Measurements from ENCODE around the gene CRACR2A. TPM values are rescaled to one million over a fixed set of nuclear protein-coding genes. Genes with fewer than 3 reads are reported as not detected.

CRACR2A gene
- total RNA-seq, 1 experiment from 2014 or later = not detected

GRCh38 chr12:3670083-3670620, 82.8 kb downstream of the CRACR2A start:
- H3K4me3 Mint-ChIP-seq (ENCODE audit: unreplicated experiment) = no peak overlapping the region
- POLR2A ChIA-PET = no interaction called here
- H3K27me3 Mint-ChIP-seq (ENCODE audit: insufficient read depth, unreplicated experiment) = no peaks in the 10 kb centered on the region
- CTCF ChIA-PET = interaction anchor here (0.6 to 1.3 kb wide), 2 partner anchors 11 to 371 kb away, joined by 3 read pairs; no protein-coding TSS in a partner anchor
- BruUV-seq (replicated peaks) = no TSS peak
- no peaks in the 10 kb centered on the region for H3K9me3 Mint-ChIP-seq (ENCODE audit: unreplicated experiment)
- no peak overlapping the region for H3K27ac Mint-ChIP-seq (ENCODE audit: low read depth, unreplicated experiment)
- TF ChIP-seq CTCF (IDR thresholded peaks at IDR 0.05; ENCODE audit: unreplicated experiment) = no peak
- intact Hi-C loops (cut with micrococcal nuclease) = no loop called here
- no peaks in the 10 kb centered on the region for H3K36me3 Mint-ChIP-seq (ENCODE audit: insufficient read depth, unreplicated experiment)
- DNase-seq (ENCODE audit: unreplicated experiment) = no peak
- H3K4me1 Mint-ChIP-seq (ENCODE audit: insufficient read depth, unreplicated experiment) = peaks cover 6% of the 10 kb centered on the region

- no TSS peak for BruUV-seq (replicated peaks)
- intact Hi-C loops (cut with micrococcal nuclease) = no loop called here
- no peak for DNase-seq (ENCODE audit: unreplicated experiment)
- ChIA-PET POLR2A (no interaction called here), CTCF (interaction anchor here (0.6 to 1.0 kb wide), 3 partner anchors 11 to 370 kb away, joined by 3 to 4 read pairs (median 3); no protein-coding TSS in a partner anchor)
- Mint-ChIP-seq H3K27ac (ENCODE audit: low read depth, unreplicated experiment) (no peak overlapping the region), H3K27me3 (ENCODE audit: insufficient read depth, unreplicated experiment) (no peaks in the 10 kb centered on the region), H3K4me1 (ENCODE audit: insufficient read depth, unreplicated experiment) (peaks cover 6% of the 10 kb centered on the region), H3K9me3 (ENCODE audit: unreplicated experiment) (no peaks in the 10 kb centered on the region), H3K36me3 (ENCODE audit: insufficient read depth, unreplicated experiment) (no peaks in the 10 kb centered on the region), H3K4me3 (ENCODE audit: unreplicated experiment) (no peak overlapping the region)
- TF ChIP-seq CTCF (IDR thresholded peaks at IDR 0.05; ENCODE audit: unreplicated experiment) = no peak
Observed at GRCh38 chr12:3669594-3669993, 83.3 kb downstream of the CRACR2A start.

- Mint-ChIP-seq H3K27ac (ENCODE audit: low read depth, unreplicated experiment) (no peak overlapping the region), H3K4me3 (ENCODE audit: unreplicated experiment) (no peak overlapping the region), H3K9me3 (ENCODE audit: unreplicated experiment) (no peaks in the 10 kb centered on the region), H3K4me1 (ENCODE audit: insufficient read depth, unreplicated experiment) (peaks cover 6% of the 10 kb centered on the region), H3K36me3 (ENCODE audit: insufficient read depth, unreplicated experiment) (no peaks in the 10 kb centered on the region), H3K27me3 (ENCODE audit: insufficient read depth, unreplicated experiment) (no peaks in the 10 kb centered on the region)
- ChIA-PET CTCF (interaction anchor here (0.6 to 1.0 kb wide), 6 partner anchors 9 to 369 kb away, joined by 3 to 4 read pairs (median 3); no protein-coding TSS in a partner anchor), POLR2A (no interaction called here)
- no peak for TF ChIP-seq CTCF (IDR thresholded peaks at IDR 0.05; ENCODE audit: unreplicated experiment)
- BruUV-seq (replicated peaks) = no TSS peak
- no peak for DNase-seq (ENCODE audit: unreplicated experiment)
- intact Hi-C loops (cut with micrococcal nuclease) = no loop called here
Observed at GRCh38 chr12:3668479-3669165, 84.3 kb downstream of the CRACR2A start.

GRCh38 chr12:3667485-3667884, 85.4 kb downstream of the CRACR2A start:
- no TSS peak for BruUV-seq (replicated peaks)
- POLR2A ChIA-PET = no interaction called here
- Mint-ChIP-seq H3K4me3 (ENCODE audit: unreplicated experiment) (no peak overlapping the region), H3K36me3 (ENCODE audit: insufficient read depth, unreplicated experiment) (no peaks in the 10 kb centered on the region), H3K4me1 (ENCODE audit: insufficient read depth, unreplicated experiment) (peaks cover 6% of the 10 kb centered on the region), H3K27me3 (ENCODE audit: insufficient read depth, unreplicated experiment) (no peaks in the 10 kb centered on the region), H3K9me3 (ENCODE audit: unreplicated experiment) (no peaks in the 10 kb centered on the region), H3K27ac (ENCODE audit: low read depth, unreplicated experiment) (no peak overlapping the region)
- DNase-seq (ENCODE audit: unreplicated experiment) = no peak
- CTCF ChIA-PET = interaction anchor here (2.4 kb wide), 1 partner anchor 14 kb away, joined by 12 read pairs; no protein-coding TSS in a partner anchor
- intact Hi-C loops (cut with micrococcal nuclease) = no loop called here
- TF ChIP-seq CTCF (IDR thresholded peaks at IDR 0.05; ENCODE audit: unreplicated experiment) = no peak

Data from MCF 10A (cell line).